IPS-18c (cell line): ENCODE results near the gene RAP1GAP.
A peak's percentile ranks its signal among the peaks of the same experiment; 100 is the strongest.
"Not testable (repeated sequence)": the region's sequence is repeated elsewhere in the genome, so short reads cannot be mapped to it uniquely, and the experiment has no call there.

Experiments used
- H3K4me3 ChIP-seq: 2 replicates; pipeline ENCODE4 v1.7.0; 2013; ENCODE audit warnings: low read depth, mild to moderate bottlenecking, low read length, moderate library complexity; ENCODE audit not compliant: insufficient read depth
- H3K9me3 ChIP-seq: one replicate; pipeline ENCODE4 v1.6.1; 2013; ENCODE audit warnings: mild to moderate bottlenecking, low read length, moderate library complexity; ENCODE audit not compliant: control insufficient read depth, insufficient read depth

The RAP1GAP gene

GRCh38 chr1:21685946-21686678 lies 17.0 kb upstream of the RAP1GAP start:
- Histone ChIP-seq H3K4me3 (no peak overlapping the region), H3K9me3 (no peaks in the 10 kb centered on the region)

- Histone ChIP-seq H3K9me3 (no peaks in the 10 kb centered on the region), H3K4me3 (no peak overlapping the region)
These were observed 12.3 kb upstream of the RAP1GAP start for GRCh38 chr1:21681426-21681825.

- Histone ChIP-seq H3K9me3 (no peaks in the 10 kb centered on the region), H3K4me3 (no peak overlapping the region)
These were observed 11.8 kb upstream of the RAP1GAP start for GRCh38 chr1:21680918-21681317.

GRCh38 chr1:21680381-21680780 lies 11.2 kb upstream of the RAP1GAP start:
- no peak overlapping the region for H3K4me3 ChIP-seq
- no peaks in the 10 kb centered on the region for H3K9me3 ChIP-seq

- Histone ChIP-seq H3K9me3 (no peaks in the 10 kb centered on the region), H3K4me3 (no peak overlapping the region)
These were observed 8.0 kb upstream of the RAP1GAP start for GRCh38 chr1:21677168-21677567.

DNA sequence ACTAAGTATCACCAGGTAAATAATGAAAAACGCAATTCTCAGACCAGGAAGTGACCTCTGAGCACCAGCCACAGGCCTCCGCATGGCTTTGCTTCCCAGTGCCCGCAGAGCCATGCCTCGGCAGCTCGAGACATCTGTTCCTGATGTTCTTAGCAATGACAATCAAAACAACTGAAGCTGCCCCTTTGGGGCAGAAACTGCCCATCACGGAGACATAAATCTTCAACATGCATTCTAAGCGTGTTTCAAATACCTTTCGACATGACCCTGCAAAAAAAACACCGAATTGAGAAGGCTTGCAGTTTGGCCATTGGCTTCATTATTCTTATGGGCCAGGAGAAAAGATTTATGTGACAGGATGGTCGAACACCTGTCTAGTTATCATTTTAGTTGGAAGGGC lies 5.8 kb upstream of the RAP1GAP start:
- Histone ChIP-seq H3K9me3 (no peaks in the 10 kb centered on the region), H3K4me3 (no peak overlapping the region)

- not testable (repeated sequence) for H3K9me3 ChIP-seq
These were observed 4.7 kb upstream of the RAP1GAP start for GRCh38 chr1:21673853-21674252.

GRCh38 chr1:21673277-21673780 lies 4.2 kb upstream of the RAP1GAP start:
- no peaks in the 10 kb centered on the region for H3K9me3 ChIP-seq
- no peak overlapping the region for H3K4me3 ChIP-seq

More at GRCh38 chr1:21673853-21674252, 4.7 kb upstream of the RAP1GAP start:
- H3K4me3 ChIP-seq = not testable (repeated sequence)

DNA sequence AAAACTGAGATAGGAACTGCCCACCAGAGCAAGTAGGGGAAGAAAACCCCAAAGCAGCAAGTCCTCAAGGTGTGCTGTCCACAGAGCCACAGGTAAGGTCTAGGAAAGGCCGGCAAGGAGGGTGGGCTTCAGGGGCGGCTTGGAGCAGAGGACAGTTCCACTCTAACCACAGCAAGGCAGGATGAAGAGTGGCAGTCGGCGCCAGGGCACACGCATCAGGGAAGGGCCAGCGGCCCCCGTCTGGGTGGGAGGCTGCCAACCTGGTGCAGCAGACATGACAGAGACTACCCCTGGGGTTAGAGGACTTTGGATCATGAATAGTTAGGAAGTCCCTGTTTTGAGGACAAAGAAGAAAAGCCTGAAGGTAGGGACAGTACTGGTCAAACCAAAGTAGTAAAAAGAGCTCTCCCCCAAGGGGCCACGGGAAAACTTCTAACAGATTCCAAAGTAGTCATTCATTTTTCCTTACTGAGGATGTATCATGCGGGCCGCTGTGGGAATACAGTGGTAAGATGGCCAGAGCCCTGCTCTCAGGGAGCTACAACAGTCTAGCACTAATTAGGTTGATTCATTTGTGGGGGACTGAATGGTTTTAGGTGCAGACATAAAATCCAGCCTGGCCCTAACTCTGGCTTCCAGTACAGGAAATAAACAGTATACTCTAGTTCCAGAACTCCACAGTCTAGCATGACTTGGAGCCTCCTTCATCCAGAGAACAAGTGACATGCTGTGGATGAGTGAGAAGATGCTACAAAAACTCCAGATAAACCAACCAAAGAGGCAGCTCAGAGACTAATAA lies 3.5 kb upstream of the RAP1GAP start:
- no peak overlapping the region for H3K4me3 ChIP-seq

DNA sequence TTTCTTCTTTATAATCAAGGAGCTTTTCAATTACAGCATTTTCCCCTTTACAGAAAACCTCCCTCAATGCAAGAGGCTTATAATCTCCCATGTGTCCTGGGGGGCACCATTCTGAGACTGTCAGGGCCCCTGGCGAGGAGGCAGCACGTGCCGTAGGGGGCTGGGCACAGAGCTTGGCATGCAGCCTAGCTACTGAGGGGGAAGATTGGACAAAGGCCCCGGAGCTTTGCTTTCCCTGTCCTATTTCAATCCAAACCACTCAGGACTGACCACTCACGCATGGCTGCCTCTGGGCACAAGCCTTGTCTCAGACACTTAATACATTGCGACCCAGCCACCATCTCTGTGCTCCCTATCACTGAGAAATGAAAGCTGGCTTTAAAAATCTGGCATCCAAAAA lies 2.8 kb upstream of the RAP1GAP start:
- no peaks in the 10 kb centered on the region for H3K9me3 ChIP-seq
- no peak overlapping the region for H3K4me3 ChIP-seq

More for the DNA sequence above, 3.5 kb upstream of the RAP1GAP start:
- no peaks in the 10 kb centered on the region for H3K9me3 ChIP-seq

DNA sequence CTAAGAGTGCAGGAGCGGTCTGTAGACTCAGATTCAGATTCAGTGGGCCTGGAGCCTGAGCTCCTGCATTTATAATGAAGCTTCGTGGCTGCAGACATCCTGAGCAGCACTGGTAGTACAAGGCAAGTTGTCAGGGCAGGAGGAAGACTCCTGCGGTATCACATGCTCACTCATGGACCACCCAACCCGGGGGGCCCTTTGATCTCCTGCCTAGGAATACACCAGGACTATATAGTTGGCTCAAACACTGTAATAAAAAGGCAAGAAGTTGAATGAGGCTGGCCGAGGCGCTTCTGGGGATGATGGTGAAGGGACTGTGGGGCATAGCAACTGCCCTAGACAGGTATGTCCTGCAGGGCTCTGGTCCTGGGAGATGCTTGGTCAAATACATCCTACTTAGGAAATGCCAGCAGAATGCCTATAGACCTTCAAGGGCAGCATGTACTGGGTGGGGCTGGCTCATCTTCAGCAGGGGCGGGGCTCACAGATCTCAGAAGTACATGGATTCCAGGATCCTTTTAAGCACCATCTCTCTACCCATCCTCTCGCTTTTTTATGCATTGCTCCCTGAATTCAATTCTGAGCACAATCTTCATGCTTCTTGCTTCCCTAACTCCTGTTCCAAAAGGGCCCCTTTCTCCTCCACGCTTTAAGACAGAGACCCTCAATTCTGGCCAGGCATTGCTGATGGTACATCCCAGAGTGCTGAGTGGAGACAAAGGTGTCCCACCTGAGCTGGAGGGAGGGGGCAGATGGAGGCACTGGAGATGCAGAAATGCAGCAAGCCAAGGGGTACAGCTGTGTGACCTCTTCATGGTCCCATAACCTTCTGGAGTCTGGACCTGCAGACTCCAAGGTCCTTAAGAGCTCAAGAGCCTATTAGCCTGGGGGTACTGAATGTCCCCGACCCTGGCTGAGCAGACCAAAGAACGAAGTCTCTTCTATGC lies 2.1 kb upstream of the RAP1GAP start:
- Histone ChIP-seq H3K9me3 (no peaks in the 10 kb centered on the region), H3K4me3 (no peak overlapping the region)

GRCh38 chr1:21670059-21670881 lies 1.1 kb upstream of the RAP1GAP start:
- no peaks in the 10 kb centered on the region for H3K9me3 ChIP-seq
- peak overlapping the region; percentile 73; the same call in 1 of the 2 replicates for H3K4me3 ChIP-seq

DNA sequence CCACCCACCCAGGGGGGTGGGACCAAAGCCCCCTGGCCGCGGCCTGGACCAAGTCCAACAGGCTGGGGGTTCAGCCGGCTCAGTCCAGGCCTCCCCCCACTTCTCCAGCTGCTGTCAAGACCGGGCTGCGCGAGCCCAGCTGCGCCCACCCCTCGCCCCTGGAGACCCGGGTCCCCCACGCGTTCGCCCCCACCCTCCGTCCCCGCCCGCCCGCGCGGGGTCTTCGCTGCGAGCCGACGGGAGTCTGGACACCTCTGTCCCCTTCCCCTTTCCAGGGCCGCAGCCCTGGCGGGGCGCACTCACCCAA lies 253 bp downstream of the RAP1GAP start:
- H3K4me3 ChIP-seq = peak overlapping the region; percentile 73
- no peaks in the 10 kb centered on the region for H3K9me3 ChIP-seq

GRCh38 chr1:21668232-21668950 lies 766 bp downstream of the RAP1GAP start:
- no peaks in the 10 kb centered on the region for H3K9me3 ChIP-seq
- peak overlapping the region; percentile 73 for H3K4me3 ChIP-seq

DNA sequence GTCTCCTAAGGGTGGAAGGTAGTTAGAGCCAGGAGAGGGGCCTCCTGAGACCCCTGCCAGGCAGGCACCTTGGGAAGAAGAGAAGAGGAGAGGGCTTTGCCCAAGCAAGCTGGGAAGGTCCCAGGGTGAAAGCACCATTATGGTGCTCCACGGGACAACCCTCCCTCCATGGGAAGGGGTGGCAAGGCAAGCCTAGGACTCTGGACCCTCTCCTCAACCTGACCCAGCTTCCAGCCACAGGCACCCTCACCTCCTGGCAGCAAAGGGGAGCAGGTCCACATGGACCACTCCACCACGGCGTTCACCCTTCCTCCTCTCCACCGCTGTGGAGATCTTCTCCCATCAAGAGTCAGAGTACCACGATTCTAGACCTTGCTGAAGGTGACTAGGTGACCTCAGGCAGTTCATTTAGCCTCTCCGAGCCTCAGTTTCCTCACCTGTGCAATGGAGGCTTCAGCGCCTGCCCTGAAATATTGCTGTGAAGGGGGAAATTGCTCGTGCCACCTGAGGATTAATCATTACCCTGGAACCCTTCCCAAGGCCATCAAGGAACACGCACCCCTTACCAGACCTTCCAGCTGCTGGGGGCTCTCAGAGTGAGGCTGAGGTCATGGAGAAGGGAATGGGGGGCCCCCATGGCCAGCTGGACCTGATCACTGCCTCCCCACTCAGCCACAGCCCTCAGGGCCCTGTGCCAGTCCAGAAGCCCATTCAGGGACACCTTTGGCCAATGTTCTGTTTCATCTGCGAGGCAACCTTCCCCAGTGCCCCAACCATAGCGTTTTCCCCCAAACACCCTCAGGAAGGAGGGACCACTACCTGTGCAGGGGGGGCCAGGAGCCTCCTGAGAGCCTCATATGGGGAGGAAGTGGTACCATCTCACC lies 1.6 kb downstream of the RAP1GAP start:
- H3K9me3 ChIP-seq = no peaks in the 10 kb centered on the region
- no peak overlapping the region for H3K4me3 ChIP-seq
